ENCODE results near the gene TADA2A. TPM values are rescaled to one million over a fixed set of nuclear protein-coding genes. Genes with fewer than 3 reads are reported as not detected.

The TADA2A gene
- total RNA-seq, 1 donor from 2014 or later = 28.7 TPM

DNA sequence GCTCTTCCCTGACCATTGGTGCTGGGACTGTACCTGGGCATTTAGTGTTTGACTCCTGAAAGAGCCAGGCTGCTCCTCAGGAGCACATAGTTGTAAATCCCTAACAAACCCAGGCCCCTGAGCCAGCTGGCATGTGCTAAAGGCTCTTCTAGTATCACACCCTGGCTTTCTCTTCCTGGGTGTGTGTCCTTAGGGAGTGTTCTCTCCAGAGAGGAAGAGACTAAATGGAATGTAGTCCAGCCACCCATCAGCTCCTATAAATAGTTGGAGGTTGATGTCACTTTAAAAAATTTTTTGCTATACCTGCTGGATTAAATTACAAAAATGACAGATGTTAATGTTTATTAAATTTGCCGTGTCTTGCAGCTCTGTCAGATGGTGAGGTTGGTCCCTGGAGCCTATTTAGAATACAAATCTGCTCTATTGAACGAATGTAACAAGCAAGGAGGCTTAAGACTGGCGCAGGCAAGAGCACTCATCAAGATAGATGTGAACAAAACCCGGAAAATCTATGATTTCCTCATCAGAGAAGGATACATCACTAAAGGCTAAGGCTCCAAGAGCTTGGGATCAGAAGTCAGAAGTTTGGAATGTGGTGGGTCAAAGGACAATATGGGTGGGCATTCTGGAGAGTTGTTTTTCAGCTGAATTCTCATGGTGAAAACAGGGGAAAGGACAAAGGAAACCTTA is 69.9 kb downstream of the TADA2A start:
- Histone ChIP-seq H3K36me3 (ENCODE audit: control insufficient read depth in 3 of 3, insufficient read depth in 3 of 3, low read length in 3 of 3) (peaks cover 20 to 48% (median 32%) of the 10 kb centered on the region in 3 donors), H3K9ac (ENCODE audit: low read depth in 1 of 3, low read length in 3 of 3) (peak overlapping the region in 1 of 3 donors; percentile 20), H3K27me3 (ENCODE audit: control insufficient read depth in 3 of 3, insufficient read depth in 3 of 3, low read length in 3 of 3) (no peaks in the 10 kb centered on the region), H3K4me3 (ENCODE audit: low read length in 3 of 3) (no peak overlapping the region), H3K9me3 (ENCODE audit: control insufficient read depth in 3 of 3, low read length in 3 of 3) (no peaks in the 10 kb centered on the region), H3K4me1 (ENCODE audit: control insufficient read depth in 3 of 3, insufficient read depth in 3 of 3, low read length in 3 of 3) (peaks cover 6 to 17% (median 8%) of the 10 kb centered on the region in 3 donors), H3K27ac (ENCODE audit: low read depth, low read length) (no peak overlapping the region)

DNA sequence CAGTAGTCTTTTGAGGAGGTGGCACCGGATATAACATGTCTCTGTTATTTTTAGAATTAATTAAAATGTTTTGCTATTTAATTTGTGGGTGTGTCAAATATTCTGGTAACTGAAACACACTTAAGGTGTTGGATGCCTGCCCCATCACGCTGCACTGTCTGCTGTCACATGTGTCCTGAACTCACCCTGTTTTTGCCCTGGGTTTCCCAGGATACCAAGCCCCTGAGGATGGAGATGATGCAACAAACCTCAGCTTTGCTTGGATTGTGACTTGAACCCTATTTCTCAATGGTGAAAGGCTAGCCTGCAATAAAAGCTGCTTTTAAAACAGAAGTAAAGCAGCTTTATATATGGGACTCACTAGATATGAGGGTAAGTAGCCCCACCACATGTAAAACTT is 71.5 kb downstream of the TADA2A start:
- Histone ChIP-seq H3K4me1 (ENCODE audit: control insufficient read depth in 3 of 3, insufficient read depth in 3 of 3, low read length in 3 of 3) (peaks cover 11 to 20% (median 13%) of the 10 kb centered on the region in 3 donors), H3K4me3 (ENCODE audit: low read length in 3 of 3) (no peak overlapping the region), H3K27ac (ENCODE audit: low read depth, low read length) (no peak overlapping the region), H3K9me3 (ENCODE audit: control insufficient read depth in 3 of 3, low read length in 3 of 3) (no peaks in the 10 kb centered on the region), H3K27me3 (ENCODE audit: control insufficient read depth in 3 of 3, insufficient read depth in 3 of 3, low read length in 3 of 3) (no peaks in the 10 kb centered on the region), H3K36me3 (ENCODE audit: control insufficient read depth in 3 of 3, insufficient read depth in 3 of 3, low read length in 3 of 3) (peaks cover 16 to 46% (median 32%) of the 10 kb centered on the region in 3 donors), H3K9ac (ENCODE audit: low read depth in 1 of 3, low read length in 3 of 3) (no peak overlapping the region)

DNA sequence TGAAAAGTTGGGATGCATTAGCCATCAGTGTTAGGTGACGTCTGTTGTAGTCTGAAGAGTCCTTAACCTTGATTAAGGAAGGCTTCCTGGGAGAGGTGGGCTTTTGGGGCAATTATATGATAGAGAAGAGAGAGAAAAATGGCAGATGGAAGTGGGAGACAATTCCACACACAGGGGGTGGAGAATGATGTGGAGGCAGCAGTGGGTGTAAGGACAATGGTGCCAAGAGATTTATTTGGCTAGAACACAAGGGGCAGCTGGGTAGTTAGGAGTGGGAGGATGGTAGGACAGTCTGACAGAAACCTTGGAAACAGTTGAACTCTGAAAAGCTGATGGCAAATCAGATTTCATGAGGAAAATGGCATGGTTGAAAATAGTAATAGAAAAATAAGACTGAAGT is 72.3 kb downstream of the TADA2A start:
- no peak overlapping the region for H3K27ac ChIP-seq (ENCODE audit: low read depth, low read length)
- peaks cover 18 to 23% (median 18%) of the 10 kb centered on the region in 3 donors for H3K4me1 ChIP-seq (ENCODE audit: control insufficient read depth in 3 of 3, insufficient read depth in 3 of 3, low read length in 3 of 3)
- H3K9ac ChIP-seq (ENCODE audit: low read depth in 1 of 3, low read length in 3 of 3) = no peak overlapping the region
- H3K4me3 ChIP-seq (ENCODE audit: low read length in 3 of 3) = no peak overlapping the region
- no peaks in the 10 kb centered on the region for H3K27me3 ChIP-seq (ENCODE audit: control insufficient read depth in 3 of 3, insufficient read depth in 3 of 3, low read length in 3 of 3)
- H3K9me3 ChIP-seq (ENCODE audit: control insufficient read depth in 3 of 3, low read length in 3 of 3) = no peaks in the 10 kb centered on the region
- H3K36me3 ChIP-seq (ENCODE audit: control insufficient read depth in 3 of 3, insufficient read depth in 3 of 3, low read length in 3 of 3) = peaks cover 10 to 38% (median 25%) of the 10 kb centered on the region in 3 donors

DNA sequence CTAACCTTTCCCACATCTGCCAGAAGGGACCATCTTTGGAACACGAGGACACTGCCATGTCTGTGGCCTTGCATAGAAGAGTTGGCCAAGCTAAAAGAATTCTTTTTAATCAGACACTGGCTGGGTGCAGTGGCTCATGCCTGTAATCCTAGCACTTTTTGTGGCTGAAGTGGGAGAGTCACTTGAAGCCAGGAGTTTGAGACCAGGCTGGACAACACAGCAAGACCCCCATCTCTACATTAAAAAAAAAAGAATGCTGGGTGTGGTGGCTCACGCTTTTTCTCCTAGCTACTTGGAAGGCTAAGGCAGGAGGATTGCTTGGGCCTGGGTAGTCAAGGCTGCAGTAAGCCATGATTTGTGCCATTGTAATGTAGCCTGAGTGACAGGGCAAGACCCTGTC is 73.7 kb downstream of the TADA2A start:
- H3K27ac ChIP-seq (ENCODE audit: low read depth, low read length) = no peak overlapping the region
- no peaks in the 10 kb centered on the region for H3K9me3 ChIP-seq (ENCODE audit: control insufficient read depth in 3 of 3, low read length in 3 of 3)
- H3K9ac ChIP-seq (ENCODE audit: low read depth in 1 of 3, low read length in 3 of 3) = no peak overlapping the region
- H3K4me3 ChIP-seq (ENCODE audit: low read length in 3 of 3) = no peak overlapping the region
- peaks cover 6 to 32% (median 18%) of the 10 kb centered on the region in 3 donors for H3K36me3 ChIP-seq (ENCODE audit: control insufficient read depth in 3 of 3, insufficient read depth in 3 of 3, low read length in 3 of 3)
- no peaks in the 10 kb centered on the region for H3K27me3 ChIP-seq (ENCODE audit: control insufficient read depth in 3 of 3, insufficient read depth in 3 of 3, low read length in 3 of 3)
- peaks cover 18 to 22% (median 18%) of the 10 kb centered on the region in 3 donors for H3K4me1 ChIP-seq (ENCODE audit: control insufficient read depth in 3 of 3, insufficient read depth in 3 of 3, low read length in 3 of 3)

DNA sequence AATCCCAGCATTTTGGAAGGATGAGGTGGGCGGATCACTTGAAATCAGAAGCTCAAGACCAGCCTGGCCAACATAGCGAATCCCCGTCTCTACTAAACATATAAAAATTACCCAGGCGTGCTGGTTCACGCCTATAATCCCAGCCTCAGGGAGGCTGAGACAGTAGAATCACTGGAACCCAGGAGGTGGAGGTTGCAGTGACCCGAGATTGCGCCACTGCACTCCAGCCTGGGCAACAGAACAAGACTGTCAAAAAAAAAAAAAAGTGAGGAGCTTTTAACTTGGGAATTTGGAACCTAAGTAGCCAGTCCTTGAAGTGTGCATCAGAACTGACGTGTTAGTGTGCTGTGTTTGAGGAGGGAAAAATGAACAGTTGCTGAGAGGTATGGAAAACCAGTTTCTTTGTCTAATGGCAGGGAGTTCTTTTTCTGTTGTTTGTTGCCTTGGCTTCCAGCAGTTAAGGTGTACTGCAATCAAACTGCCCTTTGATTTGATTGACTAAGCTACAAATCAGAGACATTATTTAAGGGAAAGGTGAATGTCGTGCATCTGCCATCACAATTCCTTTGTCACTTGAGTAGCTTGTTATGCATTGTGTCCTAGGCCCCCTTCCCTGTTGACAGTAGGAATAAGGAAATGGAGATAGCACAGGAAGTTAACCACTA is 74.4 kb downstream of the TADA2A start:
- no peak overlapping the region for H3K4me3 ChIP-seq (ENCODE audit: low read length in 3 of 3)
- no peak overlapping the region for H3K9ac ChIP-seq (ENCODE audit: low read depth in 1 of 3, low read length in 3 of 3)
- H3K4me1 ChIP-seq (ENCODE audit: control insufficient read depth in 3 of 3, insufficient read depth in 3 of 3, low read length in 3 of 3) = peaks cover 13 to 15% (median 15%) of the 10 kb centered on the region in 3 donors
- peaks cover 6 to 25% (median 15%) of the 10 kb centered on the region in 3 donors for H3K36me3 ChIP-seq (ENCODE audit: control insufficient read depth in 3 of 3, insufficient read depth in 3 of 3, low read length in 3 of 3)
- no peaks in the 10 kb centered on the region for H3K9me3 ChIP-seq (ENCODE audit: control insufficient read depth in 3 of 3, low read length in 3 of 3)
- no peaks in the 10 kb centered on the region for H3K27me3 ChIP-seq (ENCODE audit: control insufficient read depth in 3 of 3, insufficient read depth in 3 of 3, low read length in 3 of 3)
- no peak overlapping the region for H3K27ac ChIP-seq (ENCODE audit: low read depth, low read length)

DNA sequence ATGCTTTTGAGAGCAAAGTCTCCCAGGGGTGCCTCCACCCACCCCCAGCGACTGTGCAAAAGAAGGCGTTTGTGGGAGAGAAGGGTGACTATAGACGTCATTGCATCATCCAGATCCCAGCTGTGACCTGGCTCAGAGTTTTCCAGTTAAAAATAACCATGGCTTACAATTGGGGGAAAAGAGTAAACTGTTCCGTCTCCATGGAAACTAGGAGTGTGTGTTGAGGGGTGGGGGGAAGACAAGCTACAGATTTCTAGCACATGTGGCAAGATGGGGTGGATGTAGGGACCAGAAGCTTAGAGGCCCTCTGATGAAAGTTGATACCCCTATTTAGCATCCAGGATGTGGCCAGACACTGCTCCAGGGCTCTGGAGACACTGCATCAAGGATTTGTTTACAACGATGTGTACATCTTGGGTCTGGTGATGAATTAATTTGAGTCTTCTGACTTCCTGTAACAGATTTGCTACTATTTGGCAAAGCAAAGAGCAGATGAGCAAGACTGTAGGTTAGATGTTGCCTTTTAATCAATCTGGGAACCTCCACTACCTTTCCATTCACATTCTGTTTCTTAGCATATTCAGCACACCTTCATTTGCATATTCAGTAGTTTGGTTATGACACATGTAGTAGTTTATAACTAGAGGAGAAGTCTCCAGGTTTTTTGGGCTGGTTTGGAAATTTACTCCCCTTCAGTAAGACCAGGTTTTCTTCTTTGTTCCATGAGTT is 76.8 kb downstream of the TADA2A start:
- peaks cover 3 to 7% (median 3%) of the 10 kb centered on the region in 3 donors for H3K36me3 ChIP-seq (ENCODE audit: control insufficient read depth in 3 of 3, insufficient read depth in 3 of 3, low read length in 3 of 3)
- peaks cover 12 to 17% (median 15%) of the 10 kb centered on the region in 3 donors for H3K4me1 ChIP-seq (ENCODE audit: control insufficient read depth in 3 of 3, insufficient read depth in 3 of 3, low read length in 3 of 3)
- no peaks in the 10 kb centered on the region for H3K27me3 ChIP-seq (ENCODE audit: control insufficient read depth in 3 of 3, insufficient read depth in 3 of 3, low read length in 3 of 3)
- H3K27ac ChIP-seq (ENCODE audit: low read depth, low read length) = no peak overlapping the region
- H3K4me3 ChIP-seq (ENCODE audit: low read length in 3 of 3) = no peak overlapping the region
- H3K9ac ChIP-seq (ENCODE audit: low read depth in 1 of 3, low read length in 3 of 3) = no peak overlapping the region
- no peaks in the 10 kb centered on the region for H3K9me3 ChIP-seq (ENCODE audit: control insufficient read depth in 3 of 3, low read length in 3 of 3)

DNA sequence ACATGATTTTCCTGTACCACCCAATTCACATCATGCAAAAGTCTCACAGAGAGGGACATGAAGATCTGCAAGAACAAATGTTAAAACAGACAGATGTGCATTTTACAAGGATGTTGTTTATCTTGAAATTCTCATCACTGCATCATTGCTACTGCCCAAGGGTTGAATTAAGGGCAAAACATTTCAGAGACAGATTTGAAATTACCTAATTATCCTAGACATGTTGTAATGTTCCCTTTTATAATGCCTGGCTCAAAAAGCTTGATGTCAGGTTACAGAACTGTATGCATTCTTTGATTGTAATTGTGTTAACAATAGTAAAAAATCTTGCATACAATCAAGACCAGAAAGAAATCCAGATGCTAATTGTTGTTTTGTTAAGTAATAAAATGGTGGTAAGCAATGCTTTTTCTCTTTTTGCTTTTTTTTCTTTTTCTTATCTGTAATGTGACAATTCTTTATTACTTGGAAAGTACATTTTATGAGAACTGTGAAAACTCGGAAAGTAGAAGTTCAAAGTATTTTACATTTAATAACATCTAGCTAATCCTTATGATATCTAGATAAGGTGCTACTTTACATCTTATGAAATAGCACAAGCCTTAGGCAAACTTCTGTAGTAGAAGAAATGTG is 79.4 kb downstream of the TADA2A start:
- no peaks in the 10 kb centered on the region for H3K27me3 ChIP-seq (ENCODE audit: control insufficient read depth in 3 of 3, insufficient read depth in 3 of 3, low read length in 3 of 3)
- peaks cover 26 to 33% (median 29%) of the 10 kb centered on the region in 3 donors for H3K4me1 ChIP-seq (ENCODE audit: control insufficient read depth in 3 of 3, insufficient read depth in 3 of 3, low read length in 3 of 3)
- H3K4me3 ChIP-seq (ENCODE audit: low read length in 3 of 3) = no peak overlapping the region
- no peaks in the 10 kb centered on the region for H3K36me3 ChIP-seq (ENCODE audit: control insufficient read depth in 3 of 3, insufficient read depth in 3 of 3, low read length in 3 of 3)
- H3K27ac ChIP-seq (ENCODE audit: low read depth, low read length) = no peak overlapping the region
- no peak overlapping the region for H3K9ac ChIP-seq (ENCODE audit: low read depth in 1 of 3, low read length in 3 of 3)
- no peaks in the 10 kb centered on the region for H3K9me3 ChIP-seq (ENCODE audit: control insufficient read depth in 3 of 3, low read length in 3 of 3)

DNA sequence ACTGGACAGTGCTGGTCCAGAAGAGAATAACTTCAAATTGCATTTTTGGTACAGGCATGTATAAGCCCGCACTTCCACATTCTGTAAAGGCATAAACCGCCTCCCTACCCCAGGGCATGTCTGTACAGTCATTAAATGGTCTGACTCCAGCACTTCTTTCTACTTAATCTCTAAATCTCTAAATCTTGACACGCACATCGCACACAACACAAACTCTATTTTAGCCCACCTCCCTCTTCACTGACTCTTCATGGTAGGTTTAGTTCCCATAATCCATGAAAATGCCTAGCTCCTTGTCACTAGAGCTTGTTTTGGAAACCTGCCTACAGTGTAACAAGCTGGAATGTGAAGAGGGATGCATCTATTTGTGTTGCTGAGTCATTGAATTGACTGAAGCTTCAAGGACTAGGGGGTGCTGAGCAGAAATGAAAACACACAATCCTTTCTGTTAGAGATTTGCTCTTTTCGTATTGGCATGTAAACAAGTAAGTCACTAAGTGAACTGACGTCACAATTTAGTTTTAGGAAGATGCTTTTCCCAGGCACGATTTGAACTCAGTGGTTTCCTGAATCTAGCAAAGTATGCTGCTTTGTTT is 81.4 kb downstream of the TADA2A start:
- Histone ChIP-seq H3K4me1 (ENCODE audit: control insufficient read depth in 3 of 3, insufficient read depth in 3 of 3, low read length in 3 of 3) (peaks cover 28 to 33% (median 29%) of the 10 kb centered on the region in 3 donors), H3K27me3 (ENCODE audit: control insufficient read depth in 3 of 3, insufficient read depth in 3 of 3, low read length in 3 of 3) (no peaks in the 10 kb centered on the region), H3K36me3 (ENCODE audit: control insufficient read depth in 3 of 3, insufficient read depth in 3 of 3, low read length in 3 of 3) (no peaks in the 10 kb centered on the region), H3K9ac (ENCODE audit: low read depth in 1 of 3, low read length in 3 of 3) (peak overlapping the region in 1 of 3 donors; percentile 77), H3K27ac (ENCODE audit: low read depth, low read length) (peak overlapping the region; percentile 84), H3K9me3 (ENCODE audit: control insufficient read depth in 3 of 3, low read length in 3 of 3) (no peaks in the 10 kb centered on the region), H3K4me3 (ENCODE audit: low read length in 3 of 3) (peak overlapping the region; percentile 46 to 91 (median 78))

DNA sequence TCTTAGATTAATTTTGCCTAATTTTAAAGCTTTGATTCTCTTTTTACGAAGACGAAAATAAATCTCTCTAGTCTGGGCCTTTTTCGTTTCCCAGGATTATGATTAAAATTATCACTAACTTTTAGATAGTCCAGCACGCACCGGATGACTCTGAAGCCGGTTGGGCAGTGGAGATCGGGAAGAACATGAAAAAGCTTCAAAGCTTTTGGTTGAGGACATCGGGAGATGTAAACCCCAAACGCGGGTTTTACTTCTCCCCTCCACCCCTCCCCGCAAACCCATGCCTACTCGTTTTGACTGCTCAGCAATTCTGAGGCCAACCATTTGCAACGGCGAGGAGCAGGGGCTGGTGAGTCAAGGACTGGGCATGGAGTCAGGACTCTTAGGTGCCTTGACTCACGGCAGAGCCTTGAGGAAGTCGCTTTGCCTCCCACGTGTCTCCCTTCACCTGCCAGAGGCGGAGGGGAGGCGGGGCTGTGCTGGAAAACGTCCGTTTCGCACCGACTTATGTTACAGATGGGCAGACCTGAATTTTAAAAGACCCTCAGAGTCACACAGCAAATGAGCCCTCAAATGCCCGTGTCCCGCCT is 82.0 kb downstream of the TADA2A start:
- Histone ChIP-seq H3K4me1 (ENCODE audit: control insufficient read depth in 3 of 3, insufficient read depth in 3 of 3, low read length in 3 of 3) (peaks cover 23 to 27% (median 25%) of the 10 kb centered on the region in 3 donors), H3K4me3 (ENCODE audit: low read length in 3 of 3) (peak overlapping the region; percentile 78 to 91 (median 88)), H3K27ac (ENCODE audit: low read depth, low read length) (peak overlapping the region; percentile 84), H3K36me3 (ENCODE audit: control insufficient read depth in 3 of 3, insufficient read depth in 3 of 3, low read length in 3 of 3) (no peaks in the 10 kb centered on the region), H3K27me3 (ENCODE audit: control insufficient read depth in 3 of 3, insufficient read depth in 3 of 3, low read length in 3 of 3) (no peaks in the 10 kb centered on the region), H3K9ac (ENCODE audit: low read depth in 1 of 3, low read length in 3 of 3) (peak overlapping the region; percentile 77 to 93 (median 89)), H3K9me3 (ENCODE audit: control insufficient read depth in 3 of 3, low read length in 3 of 3) (no peaks in the 10 kb centered on the region)

Measured in skeletal muscle tissue (tissue), 4 donors.